ENCODE data around the gene CYP2C8.

DNA sequence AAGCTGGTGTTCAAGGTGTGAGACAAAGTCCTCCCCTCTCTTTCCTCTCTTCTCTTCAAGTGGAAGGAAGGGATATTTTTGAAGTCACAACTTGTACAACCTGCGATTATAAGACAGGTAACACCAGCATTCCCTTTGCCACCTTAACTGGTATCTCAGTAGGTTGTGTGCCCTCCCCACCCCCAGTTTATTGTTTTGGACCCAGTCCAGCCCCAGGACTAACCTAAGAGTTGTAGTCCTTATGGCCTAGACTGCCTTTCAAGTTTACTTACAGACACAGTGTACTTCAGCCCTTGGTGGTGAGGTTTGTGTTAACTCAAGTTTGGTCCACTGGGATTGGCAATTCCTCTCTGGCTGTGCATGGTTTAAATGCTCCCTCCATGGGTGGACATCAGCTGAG, 26.8 kb upstream of the CYP2C8 start:
- TF ChIP-seq, protein P1, sequence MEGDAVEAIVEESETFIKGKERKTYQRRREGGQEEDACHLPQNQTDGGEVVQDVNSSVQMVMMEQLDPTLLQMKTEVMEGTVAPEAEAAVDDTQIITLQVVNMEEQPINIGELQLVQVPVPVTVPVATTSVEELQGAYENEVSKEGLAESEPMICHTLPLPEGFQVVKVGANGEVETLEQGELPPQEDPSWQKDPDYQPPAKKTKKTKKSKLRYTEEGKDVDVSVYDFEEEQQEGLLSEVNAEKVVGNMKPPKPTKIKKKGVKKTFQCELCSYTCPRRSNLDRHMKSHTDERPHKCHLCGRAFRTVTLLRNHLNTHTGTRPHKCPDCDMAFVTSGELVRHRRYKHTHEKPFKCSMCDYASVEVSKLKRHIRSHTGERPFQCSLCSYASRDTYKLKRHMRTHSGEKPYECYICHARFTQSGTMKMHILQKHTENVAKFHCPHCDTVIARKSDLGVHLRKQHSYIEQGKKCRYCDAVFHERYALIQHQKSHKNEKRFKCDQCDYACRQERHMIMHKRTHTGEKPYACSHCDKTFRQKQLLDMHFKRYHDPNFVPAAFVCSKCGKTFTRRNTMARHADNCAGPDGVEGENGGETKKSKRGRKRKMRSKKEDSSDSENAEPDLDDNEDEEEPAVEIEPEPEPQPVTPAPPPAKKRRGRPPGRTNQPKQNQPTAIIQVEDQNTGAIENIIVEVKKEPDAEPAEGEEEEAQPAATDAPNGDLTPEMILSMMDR (conservative IDR thresholded peaks at IDR 0.05 in 1 of 2, IDR thresholded peaks at IDR 0.05 in 1 of 2; ENCODE audit: extremely low read depth in 1 of 2, insufficient read depth in 1 of 2, low read depth in 1 of 2, low read length in 2 of 2) = no peak
- TF ChIP-seq EZH2 (IDR thresholded peaks at IDR 0.05; ENCODE audit: borderline replicate concordance, low read length) = no peak
